Common myeloid progenitor, CD34-positive (primary cell): ENCODE results near the gene RAD51B.

Source experiments
- CTCF ChIA-PET: fragments of 350-600 bp; sonication (Branson Sonifier 250); formaldehyde crosslinking; loops from one replicate; lab custom pipeline; 2021; ENCODE audit warnings: antibody characterized with exemption; lab: Charles Lee
- POLR2A ChIA-PET: fragments of 350-600 bp; sonication (Branson Sonifier 250); formaldehyde crosslinking; loops from one replicate; lab custom pipeline; 2021; ENCODE audit warnings: antibody characterized with exemption; lab: Charles Lee
- DNase-seq, 3 donors: peaks; one replicate each; pipeline versions ENCODE4 v3.0.0 to v3.0.0-alpha.2; 2013
- H3K27ac ChIP-seq, 2 experiments: 1 replicate in 1 of 2; 2 replicates in 1 of 2; pipeline ENCODE4 v1.7.0; 2013; ENCODE audit warnings: inconsistent platforms in 2 of 2, low read length in 2 of 2, mild to moderate bottlenecking in 2 of 2, low read depth in 1 of 2, moderate library complexity in 1 of 2; ENCODE audit not compliant: severe bottlenecking in 2 of 2, insufficient read depth in 1 of 2, poor library complexity in 1 of 2
- H3K27me3 ChIP-seq, 5 experiments: replicated peaks in 2 of 5; 1 replicate in 3 of 5; 2 replicates in 2 of 5; pipeline versions ENCODE4 v1.6.1 to v1.7.0; 2013; ENCODE audit warnings: low read length in 4 of 5, mild to moderate bottlenecking in 2 of 5, moderate library complexity in 2 of 5, inconsistent platforms in 1 of 5; ENCODE audit not compliant: insufficient read depth in 5 of 5, control insufficient read depth in 4 of 5
- H3K36me3 ChIP-seq, 4 experiments: 1 replicate in 2 of 4; 2 replicates in 2 of 4; pipeline versions ENCODE4 v1.6.1 to v1.7.0; 2013; ENCODE audit warnings: low read length in 3 of 4, control low read depth in 1 of 4, mild to moderate bottlenecking in 1 of 4; ENCODE audit not compliant: control insufficient read depth in 4 of 4, insufficient read depth in 4 of 4
- H3K4me1 ChIP-seq, 4 experiments: 1 replicate in 3 of 4; 2 replicates in 1 of 4; pipeline versions ENCODE4 v1.6.1 to v1.7.1; 2013; ENCODE audit warnings: low read length in 3 of 4, mild to moderate bottlenecking in 3 of 4, control low read depth in 1 of 4, inconsistent platforms in 1 of 4, moderate library complexity in 1 of 4; ENCODE audit not compliant: control insufficient read depth in 4 of 4, insufficient read depth in 4 of 4; ENCODE audit errors: control extremely low read depth in 1 of 4
- H3K4me3 ChIP-seq, 7 experiments: 1 replicate in 4 of 7; 2 replicates in 3 of 7; pipeline versions ENCODE4 v1.5.1 to v1.7.0; 2013; ENCODE audit warnings: mild to moderate bottlenecking in 7 of 7, low read length in 6 of 7, moderate library complexity in 6 of 7, inconsistent platforms in 2 of 7, low read depth in 2 of 7, control low read depth in 1 of 7; ENCODE audit not compliant: insufficient read depth in 4 of 7, control insufficient read depth in 1 of 7; ENCODE audit errors: extremely low read depth in 1 of 7
- H3K9me3 ChIP-seq, 5 experiments: 1 replicate in 4 of 5; 2 replicates in 1 of 5; pipeline versions ENCODE4 v1.6.1 to v1.7.1; 2013; ENCODE audit warnings: low read length in 4 of 5, mild to moderate bottlenecking in 2 of 5, inconsistent platforms in 1 of 5, low read depth in 1 of 5, moderate library complexity in 1 of 5; ENCODE audit not compliant: control insufficient read depth in 4 of 5, insufficient read depth in 2 of 5; ENCODE audit errors: control extremely low read depth in 1 of 5
- WGBS: methylation state at CpG from one replicate; pipeline ENCODE4 v1.1.5; 2013; ENCODE audit not compliant: insufficient coverage; 5-methylcytosine and 5-hydroxymethylcytosine counted together

Gene RAD51B

DNA sequence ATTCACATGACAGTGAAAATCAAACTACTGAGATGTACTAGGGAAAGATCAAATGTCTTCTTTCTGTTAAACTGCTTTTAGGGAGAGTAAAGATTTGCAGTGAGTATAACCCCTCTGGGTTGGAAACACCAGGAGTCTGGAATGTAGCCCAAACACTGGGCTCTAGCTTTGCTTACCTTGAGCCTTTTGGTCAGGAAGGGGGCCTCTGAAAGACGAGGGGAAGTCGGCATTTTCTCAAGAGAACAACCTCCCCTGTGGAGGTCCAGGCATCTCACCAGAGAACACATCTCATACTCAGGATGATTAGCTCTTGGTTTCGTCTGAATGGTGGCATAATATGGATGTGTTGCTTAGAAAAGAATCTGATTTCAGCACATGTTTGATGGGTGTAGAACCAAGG lies 804.2 kb downstream of the RAD51B start:
- Histone ChIP-seq H3K27ac (no peak overlapping the region), H3K4me3 (no peak overlapping the region), H3K27me3 (no peaks in the 10 kb centered on the region), H3K36me3 (no peaks in the 10 kb centered on the region), H3K4me1 (peaks cover 6 to 23% (median 20%) of the 10 kb centered on the region in 4 experiments), H3K9me3 (peaks cover 0 to 3% (median 1%) of the 10 kb centered on the region in 5 experiments)
- whole genome bisulfite sequencing = no CpG with 5 or more reads among the region's 3 CpGs
- no peak for DNase-seq
- ChIA-PET POLR2A (no interaction called here), CTCF (no interaction called here)

GRCh38 chr14:68624541-68625220 lies 805.1 kb downstream of the RAD51B start:
- H3K9me3 ChIP-seq = peaks cover 0 to 2% (median 0%) of the 10 kb centered on the region in 5 experiments
- H3K27ac ChIP-seq = no peak overlapping the region
- ChIA-PET POLR2A (no interaction called here), CTCF (interaction anchor here (0.8 to 1.7 kb wide), 2 partner anchors 14 to 164 kb away, joined by 3 to 4 read pairs; no protein-coding TSS in a partner anchor)
- DNase-seq = no peak
- WGBS = 54% methylated on average over 10 of the region's 11 CpGs
- H3K4me3 ChIP-seq = no peak overlapping the region
- H3K27me3 ChIP-seq = no peaks in the 10 kb centered on the region
- H3K36me3 ChIP-seq = no peaks in the 10 kb centered on the region
- H3K4me1 ChIP-seq = peaks cover 6 to 27% (median 22%) of the 10 kb centered on the region in 4 experiments

DNA sequence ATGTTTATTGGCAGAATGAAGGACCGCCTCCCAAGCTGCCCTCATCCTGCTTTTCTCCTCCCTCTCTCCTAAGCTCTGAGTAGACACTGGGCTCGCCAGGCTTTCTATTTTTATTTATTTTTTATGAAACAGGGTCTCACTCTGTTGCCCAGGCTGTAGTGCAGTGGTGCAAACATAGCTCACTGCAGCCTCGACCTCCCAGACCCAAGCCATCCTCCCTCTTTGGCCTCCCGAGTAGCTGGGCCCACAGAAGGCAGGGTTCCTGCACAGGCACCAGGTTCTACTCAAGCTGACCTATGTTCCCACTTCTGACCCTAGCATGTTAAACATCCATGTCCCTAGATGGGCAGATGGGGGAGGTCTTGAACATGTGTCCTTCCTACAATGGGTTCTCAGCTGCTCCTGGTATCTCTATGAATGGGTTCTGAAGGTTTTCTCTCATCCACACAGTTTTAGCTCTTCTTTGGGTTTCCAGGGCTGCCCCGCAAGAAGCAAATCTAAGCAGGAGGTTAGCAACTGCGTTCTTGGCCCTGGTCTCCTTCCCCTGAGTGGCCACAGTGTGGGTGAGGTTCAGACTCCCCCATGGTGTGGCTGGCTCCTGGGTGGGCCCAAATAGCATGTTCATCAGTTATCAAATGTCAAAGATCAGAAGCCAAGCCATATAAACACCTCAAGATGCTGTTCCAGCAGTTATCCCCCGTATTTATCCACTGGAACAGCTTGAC lies 805.9 kb downstream of the RAD51B start:
- Histone ChIP-seq H3K4me3 (no peak overlapping the region), H3K27me3 (no peaks in the 10 kb centered on the region), H3K36me3 (no peaks in the 10 kb centered on the region), H3K4me1 (peaks cover 6 to 27% (median 22%) of the 10 kb centered on the region in 4 experiments), H3K27ac (no peak overlapping the region), H3K9me3 (no peaks in the 10 kb centered on the region)
- ChIA-PET POLR2A (no interaction called here), CTCF (interaction anchor here (0.8 to 1.7 kb wide), 2 partner anchors 14 to 163 kb away, joined by 3 to 4 read pairs; no protein-coding TSS in a partner anchor)
- WGBS = 100% methylated on average over 5 of the region's 7 CpGs
- DNase-seq = no peak

DNA sequence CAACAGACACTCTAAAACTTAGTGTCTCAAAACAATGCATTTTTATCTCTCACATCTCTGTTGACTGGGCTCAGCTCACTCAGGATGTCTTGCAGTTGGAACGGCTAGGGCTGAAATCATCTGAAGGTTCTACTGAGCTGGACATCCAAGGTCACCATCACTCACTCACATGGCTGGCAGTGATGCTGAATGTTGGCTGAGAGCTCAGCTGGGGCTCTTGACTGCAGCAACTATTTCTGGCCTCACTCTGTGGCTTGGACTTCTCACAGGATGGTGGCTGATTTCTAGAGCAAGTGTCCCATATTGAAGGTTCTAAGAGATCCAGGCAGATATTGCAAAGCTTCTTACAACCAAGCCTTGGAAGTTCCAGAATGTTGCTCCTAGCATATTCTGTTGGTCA lies 806.8 kb downstream of the RAD51B start:
- 100% methylated on average over 1 of the region's 1 CpG for WGBS
- POLR2A ChIA-PET = interaction anchor here (0.8 kb wide), 1 partner anchor 19 kb away, joined by 3 read pairs; no protein-coding TSS in a partner anchor
- peaks cover 6 to 25% (median 22%) of the 10 kb centered on the region in 4 experiments for H3K4me1 ChIP-seq
- H3K36me3 ChIP-seq = no peaks in the 10 kb centered on the region
- no peaks in the 10 kb centered on the region for H3K9me3 ChIP-seq
- DNase-seq = no peak
- no peak overlapping the region for H3K27ac ChIP-seq
- H3K4me3 ChIP-seq = no peak overlapping the region
- CTCF ChIA-PET = interaction anchor here (1.0 to 3.7 kb wide), 3 partner anchors 12 to 26 kb away, joined by 3 to 12 read pairs (median 4); no protein-coding TSS in a partner anchor
- no peaks in the 10 kb centered on the region for H3K27me3 ChIP-seq

GRCh38 chr14:68627050-68627867 lies 807.7 kb downstream of the RAD51B start:
- Histone ChIP-seq H3K27ac (no peak overlapping the region), H3K4me1 (peaks cover 6 to 24% (median 21%) of the 10 kb centered on the region in 4 experiments), H3K4me3 (no peak overlapping the region), H3K9me3 (no peaks in the 10 kb centered on the region), H3K27me3 (no peaks in the 10 kb centered on the region), H3K36me3 (no peaks in the 10 kb centered on the region)
- ChIA-PET POLR2A (interaction anchor here (0.8 kb wide), 1 partner anchor 20 kb away, joined by 3 read pairs; no protein-coding TSS in a partner anchor), CTCF (interaction anchor here (1.0 to 3.7 kb wide), 2 partner anchors 11 to 25 kb away, joined by 3 to 12 read pairs; no protein-coding TSS in a partner anchor)
- no peak for DNase-seq
- 100% methylated on average over 4 of the region's 6 CpGs for WGBS

GRCh38 chr14:68627868-68628604 lies 808.5 kb downstream of the RAD51B start:
- peak overlapping the region in 4 of 7 experiments; percentile 15 to 65 (median 42) for H3K4me3 ChIP-seq
- no peaks in the 10 kb centered on the region for H3K27me3 ChIP-seq
- no peaks in the 10 kb centered on the region for H3K9me3 ChIP-seq
- 43% methylated on average over 25 of the region's 37 CpGs for WGBS
- DNase-seq = peak in 2 of 3 donors; percentile 29 to 43
- H3K4me1 ChIP-seq = peaks cover 6 to 25% (median 19%) of the 10 kb centered on the region in 4 experiments
- no peaks in the 10 kb centered on the region for H3K36me3 ChIP-seq
- H3K27ac ChIP-seq = no peak overlapping the region
- ChIA-PET CTCF (interaction anchor here (3.7 kb wide), 1 partner anchor 10 kb away, joined by 12 read pairs; no protein-coding TSS in a partner anchor), POLR2A (no interaction called here)
